Measurements from ENCODE around the gene WDR37.
A peak's percentile ranks its signal among the peaks of the same experiment; 100 is the strongest.

GRCh38 chr10:1158066-1158465, 101.9 kb downstream of the WDR37 start:
- TF ChIP-seq EP300 (IDR thresholded peaks at IDR 0.05; ENCODE audit: borderline replicate concordance) = no peak
- TF ChIP-seq TAF1 (IDR thresholded peaks at IDR 0.05; ENCODE audit: low read depth) = no peak
- TF ChIP-seq CREB1 (IDR thresholded peaks at IDR 0.05; ENCODE audit: low read depth) = no peak
- no peak for TF ChIP-seq TEAD4 (IDR thresholded peaks at IDR 0.05)
- TF ChIP-seq ZBTB7A (IDR thresholded peaks at IDR 0.05; ENCODE audit: low read depth) = no peak
- peak; percentile 28; the same call in 1 of the 2 replicates for TF ChIP-seq USF1 (IDR thresholded peaks at IDR 0.05)
- TF ChIP-seq MAX (IDR thresholded peaks at IDR 0.05) = no peak
- TF ChIP-seq CEBPB (IDR thresholded peaks at IDR 0.05) = no peak
- no peak for TF ChIP-seq YY1 (IDR thresholded peaks at IDR 0.05; ENCODE audit: low read depth)
- no peak for TF ChIP-seq REST (IDR thresholded peaks at IDR 0.05; ENCODE audit: low read depth)
- TF ChIP-seq EGR1 (IDR thresholded peaks at IDR 0.05) = no peak

Data from Ishikawa (cell line).